ENCODE data around the gene CTSL. TPM values are rescaled to one million over a fixed set of nuclear protein-coding genes. Genes with fewer than 3 reads are reported as not detected.

CTSL gene
- total and polyA plus RNA-seq, 2 of the 13 experiments (the other 11 are each of a cell fraction or from before 2014, with no cell fraction given) = 78.1 to 113 TPM

DNA sequence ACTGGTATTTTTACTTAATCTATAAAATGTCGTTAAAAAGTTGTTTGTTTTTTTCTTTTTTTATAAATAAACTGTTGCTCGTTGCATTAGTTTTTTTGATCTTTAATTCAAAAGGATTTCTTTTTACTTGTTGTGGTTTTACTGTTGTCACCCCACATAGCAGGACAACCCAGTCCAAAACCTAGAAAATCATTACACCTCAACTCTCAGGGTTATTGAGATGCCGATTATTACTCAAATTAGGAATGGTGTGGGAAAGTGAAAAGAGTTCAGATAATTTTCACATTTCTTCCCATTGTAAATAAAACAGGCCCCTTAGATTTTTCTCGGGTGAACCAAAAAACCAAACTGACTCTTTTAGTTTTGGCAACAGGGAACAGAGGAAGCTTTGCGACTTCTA, 17.4 kb upstream of the CTSL start (continued):
- TF ChIP-seq, protein P1, sequence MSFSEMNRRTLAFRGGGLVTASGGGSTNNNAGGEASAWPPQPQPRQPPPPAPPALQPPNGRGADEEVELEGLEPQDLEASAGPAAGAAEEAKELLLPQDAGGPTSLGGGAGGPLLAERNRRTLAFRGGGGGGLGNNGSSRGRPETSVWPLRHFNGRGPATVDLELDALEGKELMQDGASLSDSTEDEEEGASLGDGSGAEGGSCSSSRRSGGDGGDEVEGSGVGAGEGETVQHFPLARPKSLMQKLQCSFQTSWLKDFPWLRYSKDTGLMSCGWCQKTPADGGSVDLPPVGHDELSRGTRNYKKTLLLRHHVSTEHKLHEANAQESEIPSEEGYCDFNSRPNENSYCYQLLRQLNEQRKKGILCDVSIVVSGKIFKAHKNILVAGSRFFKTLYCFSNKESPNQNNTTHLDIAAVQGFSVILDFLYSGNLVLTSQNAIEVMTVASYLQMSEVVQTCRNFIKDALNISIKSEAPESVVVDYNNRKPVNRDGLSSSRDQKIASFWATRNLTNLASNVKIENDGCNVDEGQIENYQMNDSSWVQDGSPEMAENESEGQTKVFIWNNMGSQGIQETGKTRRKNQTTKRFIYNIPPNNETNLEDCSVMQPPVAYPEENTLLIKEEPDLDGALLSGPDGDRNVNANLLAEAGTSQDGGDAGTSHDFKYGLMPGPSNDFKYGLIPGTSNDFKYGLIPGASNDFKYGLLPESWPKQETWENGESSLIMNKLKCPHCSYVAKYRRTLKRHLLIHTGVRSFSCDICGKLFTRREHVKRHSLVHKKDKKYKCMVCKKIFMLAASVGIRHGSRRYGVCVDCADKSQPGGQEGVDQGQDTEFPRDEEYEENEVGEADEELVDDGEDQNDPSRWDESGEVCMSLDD (CRISPR knock-in tag; IDR thresholded peaks at IDR 0.05; ENCODE audit: borderline replicate concordance) = no peak
- TF ChIP-seq ZNF646 (CRISPR knock-in tag; IDR thresholded peaks at IDR 0.05) = no peak
- no peak for TF ChIP-seq AGO2 (optimal IDR thresholded peaks at IDR 0.05; ENCODE audit: low read depth, low read length)
- no peak for TF ChIP-seq MED8 (CRISPR knock-in tag; IDR thresholded peaks at IDR 0.05; ENCODE audit: insufficient replicate concordance)
- TF ChIP-seq, protein P2, sequence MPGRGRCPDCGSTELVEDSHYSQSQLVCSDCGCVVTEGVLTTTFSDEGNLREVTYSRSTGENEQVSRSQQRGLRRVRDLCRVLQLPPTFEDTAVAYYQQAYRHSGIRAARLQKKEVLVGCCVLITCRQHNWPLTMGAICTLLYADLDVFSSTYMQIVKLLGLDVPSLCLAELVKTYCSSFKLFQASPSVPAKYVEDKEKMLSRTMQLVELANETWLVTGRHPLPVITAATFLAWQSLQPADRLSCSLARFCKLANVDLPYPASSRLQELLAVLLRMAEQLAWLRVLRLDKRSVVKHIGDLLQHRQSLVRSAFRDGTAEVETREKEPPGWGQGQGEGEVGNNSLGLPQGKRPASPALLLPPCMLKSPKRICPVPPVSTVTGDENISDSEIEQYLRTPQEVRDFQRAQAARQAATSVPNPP (CRISPR knock-in tag; IDR thresholded peaks at IDR 0.05) = no peak
- no peak for TF ChIP-seq CEBPB (IDR thresholded peaks at IDR 0.05; ENCODE audit: borderline replicate concordance, low read depth, low read length)
- TF ChIP-seq MEF2D (CRISPR knock-in tag; IDR thresholded peaks at IDR 0.05) = no peak
- no peak for TF ChIP-seq BORCS8-MEF2B (CRISPR knock-in tag; IDR thresholded peaks at IDR 0.05)
